ENCODE results near the gene FGD4.

FGD4 gene

GRCh38 chr12:32651956-32652210 is 252.5 kb downstream of the FGD4 start:
- DNase-seq (ENCODE audit: low read depth in 1 of 2, low spot score in 1 of 2), result no peak
- TF ChIP-seq SPI1 (IDR thresholded peaks at IDR 0.05; ENCODE audit: borderline replicate concordance, low read depth), result no peak
- TF ChIP-seq POLR2AphosphoS5 (IDR thresholded peaks at IDR 0.05; ENCODE audit: low read depth), result no peak
- no peak for TF ChIP-seq REST (IDR thresholded peaks at IDR 0.05; ENCODE audit: insufficient replicate concordance, low read depth)
- TF ChIP-seq CTCF (IDR thresholded peaks at IDR 0.05; ENCODE audit: insufficient read depth, low read length), result no peak
- no peak for TF ChIP-seq GABPA (IDR thresholded peaks at IDR 0.05; ENCODE audit: low read depth)
- Histone ChIP-seq H3K27ac (replicated peaks) (no peak overlapping the region), H3K4me3 (replicated peaks; ENCODE audit: insufficient read depth, low read length) (no peak overlapping the region), H3K27me3 (ENCODE audit: insufficient read depth, poor library complexity, severe bottlenecking) (no peaks in the 10 kb centered on the region)

GRCh38 chr12:32659908-32660440 is 260.6 kb downstream of the FGD4 start:
- no peak for DNase-seq (ENCODE audit: low read depth in 1 of 2, low spot score in 1 of 2)
- TF ChIP-seq SPI1 (IDR thresholded peaks at IDR 0.05; ENCODE audit: borderline replicate concordance, low read depth) (no peak), POLR2AphosphoS5 (IDR thresholded peaks at IDR 0.05; ENCODE audit: low read depth) (no peak), GABPA (IDR thresholded peaks at IDR 0.05; ENCODE audit: low read depth) (no peak), CTCF (IDR thresholded peaks at IDR 0.05; ENCODE audit: insufficient read depth, low read length) (no peak), REST (IDR thresholded peaks at IDR 0.05; ENCODE audit: insufficient replicate concordance, low read depth) (no peak)
- H3K4me3 ChIP-seq (replicated peaks; ENCODE audit: insufficient read depth, low read length), result no peak overlapping the region

GRCh38 chr12:32661706-32662105 is 262.3 kb downstream of the FGD4 start:
- H3K27me3 ChIP-seq (ENCODE audit: insufficient read depth, poor library complexity, severe bottlenecking), result no peaks in the 10 kb centered on the region
- no peak overlapping the region for H3K27ac ChIP-seq (replicated peaks)
- no peak for DNase-seq (ENCODE audit: low read depth in 1 of 2, low spot score in 1 of 2)
- TF ChIP-seq GABPA (IDR thresholded peaks at IDR 0.05; ENCODE audit: low read depth) (no peak), POLR2AphosphoS5 (IDR thresholded peaks at IDR 0.05; ENCODE audit: low read depth) (no peak), REST (IDR thresholded peaks at IDR 0.05; ENCODE audit: insufficient replicate concordance, low read depth) (no peak), CTCF (IDR thresholded peaks at IDR 0.05; ENCODE audit: insufficient read depth, low read length) (no peak)
- no peak overlapping the region for H3K4me3 ChIP-seq (replicated peaks; ENCODE audit: insufficient read depth, low read length)

More at GRCh38 chr12:32659908-32660440, 260.6 kb downstream of the FGD4 start:
- no peaks in the 10 kb centered on the region for H3K27me3 ChIP-seq (ENCODE audit: insufficient read depth, poor library complexity, severe bottlenecking)
- no peak overlapping the region for H3K27ac ChIP-seq (replicated peaks)

Measured in HL-60 (cell line).